ENCODE data around the gene ZNF326. TPM values are rescaled to one million over a fixed set of nuclear protein-coding genes. Genes with fewer than 3 reads are reported as not detected.

ZNF326 gene
- total RNA-seq, 4 donors from 2014 or later: 9.0 to 15.4 (median 9.9) TPM

DNA sequence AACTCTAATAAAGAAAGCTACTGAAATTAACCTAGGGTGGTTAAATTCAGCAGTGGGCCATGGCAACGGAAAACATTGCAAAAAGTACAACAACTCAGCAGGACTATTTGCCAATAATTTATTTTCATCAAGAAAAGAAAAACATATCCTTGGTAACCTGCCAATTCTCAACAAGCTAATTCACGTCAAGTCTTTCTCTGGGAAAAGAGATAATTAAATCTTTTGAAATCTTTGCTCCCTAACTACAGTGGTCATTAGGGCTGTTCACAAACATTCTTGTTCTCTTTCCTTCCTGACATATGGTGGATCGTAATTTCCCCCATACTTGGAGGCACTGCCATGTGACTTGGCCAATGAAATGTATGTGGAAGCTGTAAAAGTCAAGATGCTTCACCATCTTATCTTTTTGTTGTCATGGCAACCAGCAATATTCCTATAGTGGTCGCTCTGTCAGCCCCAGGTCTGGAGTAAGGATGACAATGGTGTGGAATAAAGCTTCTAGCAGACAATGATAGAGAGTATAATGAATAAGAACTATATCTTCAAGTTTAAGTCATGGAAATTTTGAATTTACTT lies 29.6 kb upstream of the ZNF326 start:
- intact Hi-C loops (cut with DNase I): no loop called here
- 72% methylated on average over 4 of the region's 4 CpGs for WGBS
- Histone ChIP-seq H3K36me3 (no peaks in the 10 kb centered on the region), H3K27me3 (no peaks in the 10 kb centered on the region), H3K27ac (replicated peaks in 1 of 4) (peak overlapping the region in 1 of 4 donors; percentile 11), H3K4me3 (no peak overlapping the region), H3K9me3 (no peaks in the 10 kb centered on the region), H3K4me1 (no peaks in the 10 kb centered on the region)
- TF ChIP-seq POLR2AphosphoS5 (IDR thresholded peaks at IDR 0.05) (no peak), EP300 (IDR thresholded peaks at IDR 0.05) (no peak), POLR2A (IDR thresholded peaks at IDR 0.05; ENCODE audit: low read depth) (no peak)
- TF ChIP-seq, protein P1, sequence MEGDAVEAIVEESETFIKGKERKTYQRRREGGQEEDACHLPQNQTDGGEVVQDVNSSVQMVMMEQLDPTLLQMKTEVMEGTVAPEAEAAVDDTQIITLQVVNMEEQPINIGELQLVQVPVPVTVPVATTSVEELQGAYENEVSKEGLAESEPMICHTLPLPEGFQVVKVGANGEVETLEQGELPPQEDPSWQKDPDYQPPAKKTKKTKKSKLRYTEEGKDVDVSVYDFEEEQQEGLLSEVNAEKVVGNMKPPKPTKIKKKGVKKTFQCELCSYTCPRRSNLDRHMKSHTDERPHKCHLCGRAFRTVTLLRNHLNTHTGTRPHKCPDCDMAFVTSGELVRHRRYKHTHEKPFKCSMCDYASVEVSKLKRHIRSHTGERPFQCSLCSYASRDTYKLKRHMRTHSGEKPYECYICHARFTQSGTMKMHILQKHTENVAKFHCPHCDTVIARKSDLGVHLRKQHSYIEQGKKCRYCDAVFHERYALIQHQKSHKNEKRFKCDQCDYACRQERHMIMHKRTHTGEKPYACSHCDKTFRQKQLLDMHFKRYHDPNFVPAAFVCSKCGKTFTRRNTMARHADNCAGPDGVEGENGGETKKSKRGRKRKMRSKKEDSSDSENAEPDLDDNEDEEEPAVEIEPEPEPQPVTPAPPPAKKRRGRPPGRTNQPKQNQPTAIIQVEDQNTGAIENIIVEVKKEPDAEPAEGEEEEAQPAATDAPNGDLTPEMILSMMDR (IDR thresholded peaks at IDR 0.05): no peak
- DNase-seq (ENCODE audit: extremely low spot score): no peak

DNA sequence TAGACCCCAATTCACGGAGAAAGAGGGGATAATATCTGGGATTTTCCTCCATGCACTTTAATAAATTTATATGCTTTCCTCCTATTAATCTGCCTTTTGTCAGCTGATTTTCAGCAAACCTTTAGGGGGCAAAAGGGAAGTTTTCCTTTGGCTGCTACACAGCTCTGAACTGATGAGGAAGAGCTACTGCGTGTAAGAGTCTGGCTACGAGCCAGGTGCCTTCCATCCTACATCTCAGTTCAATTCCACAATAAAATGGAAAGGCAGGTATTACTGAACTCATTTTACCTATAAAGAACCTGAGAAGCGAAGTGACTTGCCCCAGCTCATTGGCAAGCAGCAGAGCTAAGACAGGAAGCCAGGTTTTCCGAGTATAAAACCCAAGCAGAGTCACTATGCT lies 28.3 kb upstream of the ZNF326 start:
- Histone ChIP-seq H3K4me1 (no peaks in the 10 kb centered on the region), H3K9me3 (no peaks in the 10 kb centered on the region), H3K27ac (replicated peaks in 1 of 4) (no peak overlapping the region), H3K4me3 (no peak overlapping the region), H3K36me3 (no peaks in the 10 kb centered on the region), H3K27me3 (no peaks in the 10 kb centered on the region)
- intact Hi-C loops (cut with DNase I): no loop called here
- no peak for DNase-seq (ENCODE audit: extremely low spot score)
- 67% methylated on average over 5 of the region's 5 CpGs for WGBS
- no peak for TF ChIP-seq POLR2AphosphoS5 (IDR thresholded peaks at IDR 0.05)
- no peak for TF ChIP-seq POLR2A (IDR thresholded peaks at IDR 0.05; ENCODE audit: low read depth)
- TF ChIP-seq, protein P1 (IDR thresholded peaks at IDR 0.05): no peak
- no peak for TF ChIP-seq EP300 (IDR thresholded peaks at IDR 0.05)

DNA sequence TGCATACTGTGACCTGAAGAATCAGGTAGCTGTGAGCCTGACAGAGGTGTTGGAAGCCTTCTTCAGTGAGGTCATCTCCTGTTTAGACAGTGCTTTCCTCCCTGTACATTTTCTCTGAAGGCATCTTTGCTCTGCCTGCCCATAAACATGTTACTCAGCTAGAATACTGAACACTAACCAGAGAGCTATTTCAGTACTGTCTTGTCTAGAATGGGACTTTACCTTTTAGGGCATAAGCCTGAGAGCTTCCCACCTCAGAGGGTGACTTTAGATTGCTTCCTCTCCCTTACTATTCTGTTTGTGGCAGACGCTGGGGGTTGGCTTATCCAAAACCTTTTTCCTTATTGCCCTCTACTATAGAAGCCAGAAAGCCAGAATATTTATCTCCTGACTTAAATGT lies 23.3 kb upstream of the ZNF326 start:
- Histone ChIP-seq H3K27me3 (no peaks in the 10 kb centered on the region), H3K27ac (replicated peaks in 1 of 4) (no peak overlapping the region), H3K36me3 (no peaks in the 10 kb centered on the region), H3K4me3 (no peak overlapping the region), H3K9me3 (no peaks in the 10 kb centered on the region), H3K4me1 (peaks cover 0 to 5% (median 3%) of the 10 kb centered on the region in 4 donors)
- intact Hi-C loops (cut with DNase I): no loop called here
- DNase-seq (ENCODE audit: extremely low spot score): no peak
- WGBS: 50% methylated on average over 1 of the region's 1 CpG
- TF ChIP-seq POLR2A (IDR thresholded peaks at IDR 0.05; ENCODE audit: low read depth) (no peak), POLR2AphosphoS5 (IDR thresholded peaks at IDR 0.05) (no peak), EP300 (IDR thresholded peaks at IDR 0.05) (no peak)
- TF ChIP-seq, protein P1 (IDR thresholded peaks at IDR 0.05): no peak

DNA sequence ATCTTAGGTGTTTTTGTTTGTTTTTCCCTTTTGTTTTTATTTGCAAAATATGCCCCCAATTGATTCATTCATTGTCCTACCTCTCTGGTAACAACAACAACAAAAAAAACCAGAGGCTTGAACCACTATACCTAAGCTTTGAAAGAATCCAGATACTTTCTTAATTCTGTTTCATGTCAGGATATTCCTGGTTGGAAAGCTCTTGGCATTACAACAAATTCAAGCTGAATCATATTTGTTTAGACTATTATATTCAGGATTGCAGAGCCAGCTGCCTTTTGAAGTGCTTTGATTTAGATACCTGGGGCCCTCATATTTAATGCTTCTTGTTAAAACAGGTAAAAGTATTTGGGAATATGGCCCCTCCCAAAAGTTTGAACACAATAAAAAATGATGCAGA lies 22.9 kb upstream of the ZNF326 start:
- DNase-seq (ENCODE audit: extremely low spot score): no peak
- Histone ChIP-seq H3K9me3 (no peaks in the 10 kb centered on the region), H3K27me3 (no peaks in the 10 kb centered on the region), H3K4me3 (no peak overlapping the region), H3K36me3 (no peaks in the 10 kb centered on the region), H3K27ac (replicated peaks in 1 of 4) (no peak overlapping the region), H3K4me1 (peaks cover 0 to 5% (median 3%) of the 10 kb centered on the region in 4 donors)
- intact Hi-C loops (cut with DNase I): no loop called here
- TF ChIP-seq POLR2AphosphoS5 (IDR thresholded peaks at IDR 0.05) (no peak), EP300 (IDR thresholded peaks at IDR 0.05) (no peak), POLR2A (IDR thresholded peaks at IDR 0.05; ENCODE audit: low read depth) (no peak)
- TF ChIP-seq, protein P1 (IDR thresholded peaks at IDR 0.05): no peak
